ENCODE results near the gene ATP1A1.

The ATP1A1 gene

GRCh38 chr1:116372651-116373430, at the start of gene ATP1A1 (continued):
- TF ChIP-seq PRDM2 (tag by site-specific recombination; IDR thresholded peaks at IDR 0.05; ENCODE audit: borderline replicate concordance) = no peak
- no peak for TF ChIP-seq ZNF785 (tag by site-specific recombination; IDR thresholded peaks at IDR 0.05)
- TF ChIP-seq ZBTB8A (tag by site-specific recombination; IDR thresholded peaks at IDR 0.05) = peak; percentile 51
- TF ChIP-seq TSHZ1 (tag by site-specific recombination; IDR thresholded peaks at IDR 0.05; ENCODE audit: borderline replicate concordance) = no peak
- TF ChIP-seq ZNF155 (tag by site-specific recombination; IDR thresholded peaks at IDR 0.05) = no peak
- TF ChIP-seq ZNF433 (tag by site-specific recombination; IDR thresholded peaks at IDR 0.05; ENCODE audit: low read depth) = no peak
- TF ChIP-seq ZNF280C (tag by site-specific recombination; IDR thresholded peaks at IDR 0.05) = no peak
- peak; percentile 78 for TF ChIP-seq ZNF324 (tag by site-specific recombination; IDR thresholded peaks at IDR 0.05)
- TF ChIP-seq ZNF19 (tag by site-specific recombination; IDR thresholded peaks at IDR 0.05; ENCODE audit: low read depth) = no peak
- TF ChIP-seq SP3 (tag by site-specific recombination; IDR thresholded peaks at IDR 0.05) = peak; percentile 91
- peak; percentile 85 for TF ChIP-seq SP2 (tag by site-specific recombination; IDR thresholded peaks at IDR 0.05)
- peak; percentile 78 for TF ChIP-seq ZNF501 (tag by site-specific recombination; IDR thresholded peaks at IDR 0.05)
- no peak for TF ChIP-seq HOXC10 (CRISPR knock-in tag; IDR thresholded peaks at IDR 0.05)
- no peak for TF ChIP-seq REPIN1 (tag by site-specific recombination; IDR thresholded peaks at IDR 0.05; ENCODE audit: low read depth)
- TF ChIP-seq ZNF76 (tag by site-specific recombination; IDR thresholded peaks at IDR 0.05; ENCODE audit: borderline replicate concordance, low read depth) = no peak
- no peak for TF ChIP-seq ZNF623 (tag by site-specific recombination; IDR thresholded peaks at IDR 0.05)
- no peak for TF ChIP-seq ZNF214 (tag by site-specific recombination; IDR thresholded peaks at IDR 0.05; ENCODE audit: borderline replicate concordance)
- no peak for TF ChIP-seq KLF10 (tag by site-specific recombination; IDR thresholded peaks at IDR 0.05)
- no peak for TF ChIP-seq ZNF169 (tag by site-specific recombination; IDR thresholded peaks at IDR 0.05)
- TF ChIP-seq KLF1 (tag by site-specific recombination; IDR thresholded peaks at IDR 0.05) = peak; percentile 98
- no peak for TF ChIP-seq ZNF394 (tag by site-specific recombination; IDR thresholded peaks at IDR 0.05; ENCODE audit: borderline replicate concordance)
- TF ChIP-seq AEBP2 (tag by site-specific recombination; IDR thresholded peaks at IDR 0.05; ENCODE audit: borderline replicate concordance) = no peak
- TF ChIP-seq ZNF292 (tag by site-specific recombination; IDR thresholded peaks at IDR 0.05; ENCODE audit: borderline replicate concordance, low read depth) = no peak
- no peak; the same call in 1 of the 2 replicates for TF ChIP-seq ZNF660 (tag by site-specific recombination; IDR thresholded peaks at IDR 0.05)
- no peak; the same call in 1 of the 2 replicates for TF ChIP-seq WT1 (tag by site-specific recombination; IDR thresholded peaks at IDR 0.05)
- TF ChIP-seq ZNF707 (tag by site-specific recombination; IDR thresholded peaks at IDR 0.05) = no peak
- TF ChIP-seq ZNF350 (tag by site-specific recombination; IDR thresholded peaks at IDR 0.05) = no peak
